ENCODE measurements around the gene CHCHD6.
A peak's percentile ranks its signal among the peaks of the same experiment; 100 is the strongest.

Gene CHCHD6

GRCh38 chr3:126680667-126681055 is 23.4 kb upstream of the CHCHD6 start:
- H3K4me3 Mint-ChIP-seq = no peak overlapping the region
- no peak overlapping the region for H3K27ac Mint-ChIP-seq
- H3K9me3 Mint-ChIP-seq = no peaks in the 10 kb centered on the region
- H3K4me1 Mint-ChIP-seq = peaks cover 19% of the 10 kb centered on the region
- no peaks in the 10 kb centered on the region for H3K36me3 Mint-ChIP-seq
- no peak for ATAC-seq
- H3K27me3 Mint-ChIP-seq = peaks cover 21% of the 10 kb centered on the region

DNA sequence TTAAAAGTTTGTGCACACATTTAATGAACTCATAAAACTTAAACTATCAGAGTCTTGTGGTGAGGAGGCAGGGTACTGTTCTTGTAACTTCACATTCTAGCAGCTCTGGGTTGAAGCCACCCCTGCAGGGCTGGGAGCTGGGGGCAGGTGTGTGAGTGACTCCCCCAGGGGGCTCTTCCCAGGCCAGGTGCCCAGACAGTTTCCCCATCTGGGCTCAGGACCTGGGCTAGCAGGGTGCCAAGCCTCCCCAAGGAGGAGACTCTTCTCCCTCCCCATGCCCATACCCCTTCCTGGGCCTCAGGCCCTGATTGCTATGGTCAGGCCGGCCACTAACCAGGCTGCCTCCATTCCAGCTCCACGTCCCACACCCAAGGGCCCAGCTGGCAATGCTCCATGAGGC is 22.0 kb upstream of the CHCHD6 start:
- Mint-ChIP-seq H3K4me1 (peaks cover 19% of the 10 kb centered on the region), H3K36me3 (no peaks in the 10 kb centered on the region), H3K27ac (no peak overlapping the region), H3K27me3 (peaks cover 8% of the 10 kb centered on the region), H3K4me3 (no peak overlapping the region), H3K9me3 (no peaks in the 10 kb centered on the region)
- no peak for ATAC-seq

DNA sequence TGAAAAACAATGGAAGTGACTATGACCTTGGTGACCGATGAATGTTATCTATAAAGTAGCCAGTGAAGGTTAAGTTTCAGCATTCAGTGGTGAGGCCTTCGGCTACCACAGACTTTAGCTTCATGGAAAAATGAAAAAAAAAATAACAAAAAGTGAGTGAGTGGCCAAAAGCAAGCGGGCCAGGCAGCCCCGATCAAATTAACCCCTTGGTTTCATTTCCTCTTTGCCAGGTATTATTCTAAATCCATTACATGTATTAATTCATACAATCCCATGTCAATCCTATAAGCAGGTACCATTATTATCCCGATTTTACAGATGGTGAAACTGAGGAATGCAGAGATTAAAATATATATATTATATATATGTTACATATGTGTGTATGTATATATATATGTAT is 21.0 kb upstream of the CHCHD6 start:
- peaks cover 19% of the 10 kb centered on the region for H3K4me1 Mint-ChIP-seq

GRCh38 chr3:126684218-126684751 is 19.8 kb upstream of the CHCHD6 start:
- Mint-ChIP-seq H3K4me1 (peaks cover 8% of the 10 kb centered on the region), H3K27ac (no peak overlapping the region), H3K4me3 (no peak overlapping the region), H3K36me3 (no peaks in the 10 kb centered on the region), H3K9me3 (no peaks in the 10 kb centered on the region), H3K27me3 (peaks cover 2% of the 10 kb centered on the region)
- no peak for ATAC-seq

More for the DNA sequence above, 21.0 kb upstream of the CHCHD6 start:
- H3K4me3 Mint-ChIP-seq = no peak overlapping the region
- ATAC-seq = no peak
- H3K36me3 Mint-ChIP-seq = no peaks in the 10 kb centered on the region
- H3K9me3 Mint-ChIP-seq = no peaks in the 10 kb centered on the region
- peaks cover 8% of the 10 kb centered on the region for H3K27me3 Mint-ChIP-seq
- no peak overlapping the region for H3K27ac Mint-ChIP-seq

- Mint-ChIP-seq H3K27me3 (no peaks in the 10 kb centered on the region), H3K4me3 (no peak overlapping the region), H3K4me1 (peaks cover 4% of the 10 kb centered on the region), H3K36me3 (no peaks in the 10 kb centered on the region), H3K9me3 (no peaks in the 10 kb centered on the region), H3K27ac (no peak overlapping the region)
- ATAC-seq = no peak
Observed at GRCh38 chr3:126685021-126685420, 19.0 kb upstream of the CHCHD6 start.

DNA sequence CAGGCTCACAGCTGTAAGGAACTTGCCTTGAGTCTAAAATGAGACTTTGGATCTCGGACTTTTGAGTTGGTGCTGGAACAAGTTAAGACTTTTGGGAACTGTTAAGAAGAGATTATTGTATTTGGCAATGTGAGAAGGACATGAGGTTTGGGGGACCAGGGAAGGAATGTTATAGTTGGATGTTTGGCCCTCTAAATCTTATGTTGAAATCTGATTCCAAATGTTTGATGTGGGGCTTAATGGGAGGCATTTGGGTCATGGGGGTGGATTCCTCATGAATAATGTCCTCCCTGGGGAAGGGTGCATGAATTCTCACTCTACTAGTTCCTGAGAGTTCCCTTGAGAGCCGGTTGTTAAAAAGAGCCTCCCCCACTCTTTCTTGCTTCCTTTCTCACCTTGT is 18.5 kb upstream of the CHCHD6 start:
- ATAC-seq = no peak
- H3K9me3 Mint-ChIP-seq = no peaks in the 10 kb centered on the region
- H3K4me3 Mint-ChIP-seq = no peak overlapping the region
- no peaks in the 10 kb centered on the region for H3K36me3 Mint-ChIP-seq
- peaks cover 4% of the 10 kb centered on the region for H3K4me1 Mint-ChIP-seq
- no peaks in the 10 kb centered on the region for H3K27me3 Mint-ChIP-seq
- no peak overlapping the region for H3K27ac Mint-ChIP-seq

GRCh38 chr3:126691765-126692164 is 12.3 kb upstream of the CHCHD6 start:
- no peak overlapping the region for H3K27ac Mint-ChIP-seq
- no peaks in the 10 kb centered on the region for H3K4me1 Mint-ChIP-seq
- H3K36me3 Mint-ChIP-seq = no peaks in the 10 kb centered on the region
- no peak overlapping the region for H3K4me3 Mint-ChIP-seq
- H3K9me3 Mint-ChIP-seq = no peaks in the 10 kb centered on the region
- ATAC-seq = no peak
- H3K27me3 Mint-ChIP-seq = peaks cover 57% of the 10 kb centered on the region

DNA sequence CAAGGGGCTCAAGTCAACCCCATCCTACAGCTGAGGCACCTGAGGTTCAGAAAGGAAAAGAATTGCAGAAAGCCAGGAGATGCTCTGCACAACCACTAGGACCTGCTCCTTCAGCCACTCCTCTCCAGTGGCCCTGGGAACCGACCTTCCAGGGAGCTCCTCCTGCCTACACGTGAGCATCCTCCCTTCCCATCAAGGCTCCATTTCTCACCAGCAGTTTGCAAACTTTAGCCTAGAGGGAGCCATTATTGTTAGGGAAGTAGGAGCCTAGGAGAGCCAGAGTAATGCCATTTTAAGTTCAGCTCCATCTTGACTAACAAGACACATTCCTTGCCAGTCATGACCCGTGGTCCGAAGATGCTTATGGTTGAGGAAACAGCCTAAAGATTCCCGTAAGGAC is 11.2 kb upstream of the CHCHD6 start:
- no peak for ATAC-seq
- H3K27ac Mint-ChIP-seq = no peak overlapping the region
- H3K4me1 Mint-ChIP-seq = no peaks in the 10 kb centered on the region
- H3K4me3 Mint-ChIP-seq = no peak overlapping the region
- H3K36me3 Mint-ChIP-seq = no peaks in the 10 kb centered on the region
- H3K27me3 Mint-ChIP-seq = peaks cover 65% of the 10 kb centered on the region
- H3K9me3 Mint-ChIP-seq = no peaks in the 10 kb centered on the region

- no peak overlapping the region for H3K4me3 Mint-ChIP-seq
- no peaks in the 10 kb centered on the region for H3K36me3 Mint-ChIP-seq
- no peaks in the 10 kb centered on the region for H3K9me3 Mint-ChIP-seq
- no peak for ATAC-seq
- H3K4me1 Mint-ChIP-seq = no peaks in the 10 kb centered on the region
- H3K27me3 Mint-ChIP-seq = peaks cover 75% of the 10 kb centered on the region
- H3K27ac Mint-ChIP-seq = no peak overlapping the region
Observed at GRCh38 chr3:126693921-126694320, 10.1 kb upstream of the CHCHD6 start.

DNA sequence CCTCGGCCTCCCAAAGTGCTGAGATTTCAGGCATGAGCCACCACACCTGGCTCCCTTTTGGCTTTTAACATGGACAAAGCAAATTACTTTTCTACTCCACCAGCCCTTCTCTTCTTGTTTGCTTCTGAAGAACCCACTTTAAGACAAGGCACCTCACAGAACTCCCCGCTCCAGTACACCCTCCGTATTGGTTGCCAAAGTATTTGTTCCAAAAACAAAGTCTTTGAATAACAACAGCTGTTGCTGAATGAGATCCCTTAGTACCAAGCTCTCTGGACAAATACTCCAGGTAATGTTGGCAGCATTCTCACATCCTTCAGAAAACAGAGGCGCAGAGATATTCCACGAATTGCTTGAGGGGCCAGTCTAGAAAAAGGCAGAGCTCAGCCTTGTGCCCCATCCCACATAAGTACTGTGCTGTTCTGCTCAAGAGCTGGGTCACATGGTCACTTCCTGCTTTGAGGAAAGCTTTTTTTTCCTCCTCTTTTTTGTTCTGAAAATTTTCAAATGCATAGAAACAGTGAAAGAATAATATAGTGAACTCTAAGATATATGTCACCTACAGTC is 7.3 kb upstream of the CHCHD6 start:
- no peak overlapping the region for H3K4me3 Mint-ChIP-seq
- H3K9me3 Mint-ChIP-seq = no peaks in the 10 kb centered on the region
- no peak for ATAC-seq
- no peak overlapping the region for H3K27ac Mint-ChIP-seq
- H3K36me3 Mint-ChIP-seq = no peaks in the 10 kb centered on the region
- H3K27me3 Mint-ChIP-seq = peaks cover 89% of the 10 kb centered on the region
- H3K4me1 Mint-ChIP-seq = no peaks in the 10 kb centered on the region

DNA sequence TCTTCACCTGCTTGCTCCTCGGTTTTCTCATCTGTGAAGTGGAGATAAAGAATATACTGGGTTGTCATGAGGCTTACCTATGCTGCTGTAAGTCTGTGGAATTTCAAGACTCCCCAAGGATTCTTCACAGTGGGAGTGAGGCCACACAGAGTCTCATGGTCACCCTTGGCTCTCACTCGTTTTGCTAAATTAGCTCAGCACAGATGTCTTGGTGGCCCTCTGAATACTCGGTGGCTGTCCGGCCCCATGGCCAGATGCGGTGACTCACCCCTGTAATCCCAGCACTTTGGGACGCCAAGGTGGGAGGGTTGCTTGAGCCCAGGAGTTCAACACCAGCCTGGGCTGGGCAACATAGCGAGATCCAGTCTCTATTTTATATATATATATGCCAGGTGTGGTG is 5.0 kb upstream of the CHCHD6 start:
- no peaks in the 10 kb centered on the region for H3K9me3 Mint-ChIP-seq
- H3K36me3 Mint-ChIP-seq = no peaks in the 10 kb centered on the region
- no peak for ATAC-seq
- H3K27me3 Mint-ChIP-seq = peaks cover 85% of the 10 kb centered on the region
- H3K4me3 Mint-ChIP-seq = no peak overlapping the region
- no peak overlapping the region for H3K27ac Mint-ChIP-seq
- peaks cover 9% of the 10 kb centered on the region for H3K4me1 Mint-ChIP-seq

DNA sequence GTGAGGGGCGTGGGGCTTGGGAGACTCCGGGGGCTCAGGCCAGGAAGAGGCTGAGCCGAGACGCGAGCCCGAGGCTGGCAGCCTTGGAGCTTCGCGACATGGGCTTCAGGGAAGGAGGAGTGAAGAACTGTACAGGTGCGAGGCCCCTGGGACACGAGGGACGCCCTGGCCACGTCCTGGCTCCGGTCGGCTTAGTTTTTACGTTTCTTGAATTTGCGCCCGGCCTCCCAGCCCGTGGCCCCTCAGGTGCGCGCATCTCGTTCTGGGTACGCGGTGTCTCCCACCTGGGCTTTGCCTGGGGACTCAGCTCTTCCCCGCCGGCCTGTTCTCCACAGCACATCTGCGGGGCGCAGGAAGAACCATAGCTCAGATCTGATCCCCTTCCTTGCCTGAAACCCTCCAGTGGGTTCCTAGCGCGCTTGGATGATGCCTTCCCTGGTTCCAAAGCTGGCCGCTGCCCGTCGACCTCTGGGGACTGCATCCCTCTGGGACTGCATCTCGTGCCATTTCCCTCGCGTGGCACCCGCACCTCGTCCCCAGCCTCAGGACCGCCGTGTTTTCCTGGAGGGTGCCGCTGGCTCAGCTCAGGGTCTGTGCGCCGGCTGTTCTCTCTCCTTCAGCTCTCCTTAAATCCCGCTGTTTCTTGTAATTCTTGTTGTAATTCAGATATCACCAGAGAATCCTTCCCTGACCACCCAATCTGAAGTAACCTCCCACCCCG is 614 bp downstream of the CHCHD6 start:
- H3K4me1 Mint-ChIP-seq = peaks cover 27% of the 10 kb centered on the region
- no peaks in the 10 kb centered on the region for H3K9me3 Mint-ChIP-seq
- no peak for ATAC-seq
- peaks cover 6% of the 10 kb centered on the region for H3K36me3 Mint-ChIP-seq
- peak overlapping the region; percentile 88 for H3K27ac Mint-ChIP-seq
- H3K4me3 Mint-ChIP-seq = peak overlapping the region; percentile 96
- H3K27me3 Mint-ChIP-seq = peaks cover 40% of the 10 kb centered on the region

GRCh38 chr3:126706631-126707030 is 2.6 kb downstream of the CHCHD6 start:
- Mint-ChIP-seq H3K4me3 (no peak overlapping the region), H3K27ac (no peak overlapping the region), H3K9me3 (no peaks in the 10 kb centered on the region), H3K4me1 (peaks cover 31% of the 10 kb centered on the region), H3K27me3 (peaks cover 20% of the 10 kb centered on the region), H3K36me3 (peaks cover 6% of the 10 kb centered on the region)
- ATAC-seq = no peak

GRCh38 chr3:126711121-126711760 is 7.2 kb downstream of the CHCHD6 start:
- peaks cover 10% of the 10 kb centered on the region for H3K36me3 Mint-ChIP-seq
- H3K4me1 Mint-ChIP-seq = peaks cover 13% of the 10 kb centered on the region
- no peaks in the 10 kb centered on the region for H3K27me3 Mint-ChIP-seq
- no peaks in the 10 kb centered on the region for H3K9me3 Mint-ChIP-seq
- H3K4me3 Mint-ChIP-seq = no peak overlapping the region
- no peak overlapping the region for H3K27ac Mint-ChIP-seq
- ATAC-seq = no peak

DNA sequence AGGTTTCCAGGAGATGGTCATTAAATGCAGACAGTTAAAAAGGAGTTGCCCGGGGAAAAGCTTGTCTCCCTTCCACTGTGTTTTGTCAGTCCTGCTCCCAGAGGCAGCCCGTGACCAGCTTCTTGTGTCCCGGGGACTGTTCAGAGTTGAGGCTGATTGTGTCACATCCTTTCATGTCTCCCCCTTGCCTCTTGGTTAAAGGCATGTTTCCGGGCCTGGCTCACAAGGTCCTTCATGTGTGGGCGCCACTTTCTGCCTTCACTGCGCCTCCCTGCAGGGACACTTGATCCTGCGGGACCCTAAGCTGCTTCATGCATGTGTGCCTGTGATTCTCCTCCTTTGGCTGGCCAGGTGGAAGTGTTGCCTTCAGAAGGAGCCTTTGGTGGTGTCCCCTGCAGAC is 9.2 kb downstream of the CHCHD6 start:
- Mint-ChIP-seq H3K36me3 (peaks cover 4% of the 10 kb centered on the region), H3K27ac (no peak overlapping the region), H3K4me1 (peaks cover 17% of the 10 kb centered on the region), H3K4me3 (no peak overlapping the region), H3K27me3 (no peaks in the 10 kb centered on the region), H3K9me3 (no peaks in the 10 kb centered on the region)
- ATAC-seq = no peak

Data from stimulated activated memory B cell treated with anti-CD40 and anti-IgM and Interleukin-4, amounts not matched to agents 10 μg/mL and 1 μg/mL and 100 μg/mL, for 72 hours (primary cell).